Activated effector memory CD4-positive, alpha-beta T cell treated with Interleukin-2 at 50 U/mL for 16 hours (primary cell): ENCODE measurements around the gene CORO2B.
A peak's percentile ranks its signal among the peaks of the same experiment; 100 is the strongest.

ENCODE experiments used
- DNase-seq: peaks from one replicate; pipeline ENCODE4 v3.0.0-alpha.2; 2020

Gene CORO2B

GRCh38 chr15:68554721-68555678 lies 23.8 kb upstream of the CORO2B start:
- no peak for DNase-seq

GRCh38 chr15:68555679-68556037 lies 23.1 kb upstream of the CORO2B start:
- DNase-seq = no peak

GRCh38 chr15:68556139-68556990 lies 22.4 kb upstream of the CORO2B start:
- DNase-seq = no peak

- DNase-seq = no peak
These were observed 21.1 kb upstream of the CORO2B start for GRCh38 chr15:68557469-68558317.

GRCh38 chr15:68558318-68559305 lies 20.2 kb upstream of the CORO2B start:
- no peak for DNase-seq

GRCh38 chr15:68559345-68560310 lies 19.2 kb upstream of the CORO2B start:
- DNase-seq = peak; percentile 53

GRCh38 chr15:68560501-68561113 lies 18.2 kb upstream of the CORO2B start:
- DNase-seq = no peak

GRCh38 chr15:68561171-68561900 lies 17.5 kb upstream of the CORO2B start:
- DNase-seq = no peak

- DNase-seq = no peak
These were observed 16.9 kb upstream of the CORO2B start for GRCh38 chr15:68561901-68562300.

GRCh38 chr15:68564173-68564572 lies 14.6 kb upstream of the CORO2B start:
- DNase-seq = no peak

GRCh38 chr15:68565234-68565633 lies 13.6 kb upstream of the CORO2B start:
- no peak for DNase-seq

GRCh38 chr15:68565726-68566125 lies 13.1 kb upstream of the CORO2B start:
- no peak for DNase-seq

GRCh38 chr15:68566377-68566954 lies 12.3 kb upstream of the CORO2B start:
- DNase-seq = no peak

GRCh38 chr15:68567345-68567744 lies 11.4 kb upstream of the CORO2B start:
- DNase-seq = no peak

- no peak for DNase-seq
These were observed 7.8 kb upstream of the CORO2B start for GRCh38 chr15:68570974-68571373.

GRCh38 chr15:68571582-68571981 lies 7.2 kb upstream of the CORO2B start:
- no peak for DNase-seq

GRCh38 chr15:68572309-68572708 lies 6.5 kb upstream of the CORO2B start:
- no peak for DNase-seq

- DNase-seq = no peak
These were observed 5.9 kb upstream of the CORO2B start for GRCh38 chr15:68572921-68573320.

- DNase-seq = no peak
These were observed 4.7 kb upstream of the CORO2B start for GRCh38 chr15:68574046-68574445.
